ENCODE measurements around the gene CXCL6.

- TF ChIP-seq CTCF (IDR thresholded peaks at IDR 0.05) (no peak), POLR2A (IDR thresholded peaks at IDR 0.05) (no peak)
Observed at GRCh38 chr4:73828956-73829355, 7.5 kb upstream of the CXCL6 start.

Measured in lower leg skin (tissue), 3 donors.